WTC11 (cell line): Measurements from ENCODE around the gene GPC5. TPM values are rescaled to one million over a fixed set of nuclear protein-coding genes. Genes with fewer than 3 reads are reported as not detected.

Experiments used
- ATAC-seq: fragments of 200-7000 bp; cut with Tn5 transposase; 2 replicates; pipeline ENCODE4 v1.10.0; 2021; ENCODE audit warnings: mild to moderate bottlenecking, moderate library complexity
- CTCF ChIA-PET: fragments of 300-600 bp; sonication (Branson Sonifier 250); formaldehyde crosslinking; loops from one replicate; lab custom pipeline; 2021; ENCODE audit warnings: antibody characterized with exemption; lab: Charles Lee
- POLR2A ChIA-PET: fragments of 350-600 bp; sonication (Branson Sonifier 250); formaldehyde crosslinking; loops from one replicate; lab custom pipeline; 2021; ENCODE audit warnings: antibody characterized with exemption; lab: Charles Lee
- DNase-seq: peaks from one replicate; pipeline ENCODE4 v3.0.0; 2021; ENCODE audit warnings: low spot score
- H3K27ac Mint-ChIP-seq: 2 replicates; pipeline ENCODE4 v1.8.0; 2021; ENCODE audit warnings: mixed read lengths
- H3K27me3 Mint-ChIP-seq: 2 replicates; pipeline ENCODE4 v1.8.0; 2021; ENCODE audit warnings: low read depth, mild to moderate bottlenecking, moderate library complexity, mixed read lengths
- H3K36me3 Mint-ChIP-seq: 2 replicates; pipeline ENCODE4 v1.8.0; 2021; ENCODE audit warnings: mixed read lengths
- H3K4me1 Mint-ChIP-seq: 2 replicates; pipeline ENCODE4 v1.8.0; 2022; ENCODE audit warnings: mixed read lengths
- H3K4me3 Mint-ChIP-seq: 2 replicates; pipeline ENCODE4 v1.8.0; 2021; ENCODE audit warnings: mild to moderate bottlenecking, moderate library complexity, mixed read lengths
- H3K9me3 Mint-ChIP-seq: 2 replicates; pipeline ENCODE4 v1.8.0; 2021; ENCODE audit warnings: mixed read lengths
- CBFB ChIP-seq: sonication (generic); formaldehyde crosslinking; IDR thresholded peaks from 2 replicates; pipeline ENCODE4 v1.8.1; 2022; ENCODE audit warnings: mild to moderate bottlenecking, low read depth, missing genetic modification reagents
- EMX1 ChIP-seq: fragments of 250-450 bp; sonication (Bioruptor Pico); IDR thresholded peaks from 2 replicates; pipeline ENCODE4 v1.8.0; 2021; ENCODE audit warnings: mild to moderate bottlenecking
- FOXJ3 ChIP-seq: sonication (generic); formaldehyde crosslinking; IDR thresholded peaks from 2 replicates; pipeline ENCODE4 v1.9.0; 2021; ENCODE audit warnings: missing genetic modification reagents, mild to moderate bottlenecking, borderline replicate concordance
- JUN ChIP-seq: sonication (generic); formaldehyde crosslinking; IDR thresholded peaks from 2 replicates; pipeline ENCODE4 v1.8.0; 2023; ENCODE audit warnings: mild to moderate bottlenecking, missing genetic modification reagents
- KAT7 ChIP-seq: sonication (generic); formaldehyde crosslinking; IDR thresholded peaks from 2 replicates; pipeline ENCODE4 v1.8.1; 2023; ENCODE audit warnings: missing genetic modification reagents, mild to moderate bottlenecking, borderline replicate concordance
- NFATC4 ChIP-seq: fragments of 250-450 bp; sonication (Bioruptor Pico); IDR thresholded peaks from 2 replicates; pipeline ENCODE4 v1.9.0; 2021; ENCODE audit warnings: mild to moderate bottlenecking
- PRRX2 ChIP-seq: fragments of 250-450 bp; sonication (Bioruptor Pico); IDR thresholded peaks from 2 replicates; pipeline ENCODE4 v1.8.0; 2021; ENCODE audit warnings: mild to moderate bottlenecking
- ZNF263 ChIP-seq: sonication (generic); formaldehyde crosslinking; IDR thresholded peaks from 2 replicates; pipeline ENCODE4 v1.8.1; 2022; ENCODE audit warnings: low read depth, mild to moderate bottlenecking, moderate library complexity, missing genetic modification reagents
- ZNF317 ChIP-seq: sonication (generic); formaldehyde crosslinking; IDR thresholded peaks from 2 replicates; pipeline ENCODE4 v1.8.1; 2023; ENCODE audit warnings: low read depth, mild to moderate bottlenecking, moderate library complexity, missing genetic modification reagents, borderline replicate concordance
- ZNF416 ChIP-seq: fragments of 250-450 bp; sonication (Bioruptor Pico); IDR thresholded peaks from 2 replicates; pipeline ENCODE4 v1.9.0; 2021; ENCODE audit warnings: mild to moderate bottlenecking, inconsistent platforms
- ZNF671 ChIP-seq: fragments of 250-450 bp; sonication (Bioruptor Pico); IDR thresholded peaks from 2 replicates; pipeline ENCODE4 v1.8.0; 2021; ENCODE audit warnings: mild to moderate bottlenecking
- total RNA-seq: library from RNA; stranded (reverse); gene quantifications from 3 replicates; pipeline ENCODE4 v1.2.3, GENCODE V29; 2021
- TF ChIP-seq, protein P1 (sequence below): fragments of 250-450 bp; sonication (Bioruptor Pico); IDR thresholded peaks from 2 replicates; pipeline ENCODE4 v1.9.0; 2021; ENCODE audit warnings: mild to moderate bottlenecking
- TF ChIP-seq, protein P2 (sequence below): fragments of 250-450 bp; sonication (Bioruptor Pico); IDR thresholded peaks from 2 replicates; pipeline ENCODE4 v1.8.0; 2021; ENCODE audit warnings: mild to moderate bottlenecking
- TF ChIP-seq, protein P3 (sequence below): sonication (generic); formaldehyde crosslinking; IDR thresholded peaks from 2 replicates; pipeline ENCODE4 v1.8.1; 2022; ENCODE audit warnings: mild to moderate bottlenecking, missing genetic modification reagents, moderate library complexity, borderline replicate concordance
- TF ChIP-seq, protein P4 (sequence below): fragments of 250-450 bp; sonication (Bioruptor Pico); conservative IDR thresholded peaks from 2 replicates; pipeline ENCODE4 v1.9.0; 2021; ENCODE audit warnings: mild to moderate bottlenecking
- TF ChIP-seq, protein P5 (sequence below): fragments of 250-450 bp; sonication (Bioruptor Pico); IDR thresholded peaks from 2 replicates; pipeline ENCODE4 v1.9.0; 2021; ENCODE audit warnings: mild to moderate bottlenecking, borderline replicate concordance

Gene GPC5
- total RNA-seq, 1 experiment from 2014 or later: 0.46 TPM

DNA sequence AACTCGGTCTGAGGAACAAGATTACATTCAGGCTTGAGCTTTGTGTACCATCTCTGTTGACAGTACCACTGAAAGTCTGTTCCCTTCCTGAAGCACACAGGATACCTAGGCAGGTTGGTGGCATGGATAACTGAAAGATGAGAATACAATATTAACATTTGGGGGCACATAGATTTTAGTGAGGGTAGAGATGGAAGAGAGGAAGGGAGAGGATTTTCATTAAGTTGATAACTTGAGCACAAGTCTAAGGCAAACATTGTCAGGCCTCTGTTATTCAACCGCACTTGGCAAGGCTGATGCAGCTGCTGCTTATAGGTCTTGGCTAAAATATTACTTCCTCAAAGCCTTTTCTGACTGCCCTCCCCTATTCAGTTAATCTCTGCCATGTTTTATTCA is 40.0 kb upstream of the GPC5 start:
- Mint-ChIP-seq H3K27me3 (no peaks in the 10 kb centered on the region), H3K36me3 (peaks cover 40% of the 10 kb centered on the region), H3K9me3 (no peaks in the 10 kb centered on the region), H3K4me3 (no peak overlapping the region), H3K4me1 (peaks cover 17% of the 10 kb centered on the region), H3K27ac (peak overlapping the region; percentile 82)
- TF ChIP-seq, protein P1, sequence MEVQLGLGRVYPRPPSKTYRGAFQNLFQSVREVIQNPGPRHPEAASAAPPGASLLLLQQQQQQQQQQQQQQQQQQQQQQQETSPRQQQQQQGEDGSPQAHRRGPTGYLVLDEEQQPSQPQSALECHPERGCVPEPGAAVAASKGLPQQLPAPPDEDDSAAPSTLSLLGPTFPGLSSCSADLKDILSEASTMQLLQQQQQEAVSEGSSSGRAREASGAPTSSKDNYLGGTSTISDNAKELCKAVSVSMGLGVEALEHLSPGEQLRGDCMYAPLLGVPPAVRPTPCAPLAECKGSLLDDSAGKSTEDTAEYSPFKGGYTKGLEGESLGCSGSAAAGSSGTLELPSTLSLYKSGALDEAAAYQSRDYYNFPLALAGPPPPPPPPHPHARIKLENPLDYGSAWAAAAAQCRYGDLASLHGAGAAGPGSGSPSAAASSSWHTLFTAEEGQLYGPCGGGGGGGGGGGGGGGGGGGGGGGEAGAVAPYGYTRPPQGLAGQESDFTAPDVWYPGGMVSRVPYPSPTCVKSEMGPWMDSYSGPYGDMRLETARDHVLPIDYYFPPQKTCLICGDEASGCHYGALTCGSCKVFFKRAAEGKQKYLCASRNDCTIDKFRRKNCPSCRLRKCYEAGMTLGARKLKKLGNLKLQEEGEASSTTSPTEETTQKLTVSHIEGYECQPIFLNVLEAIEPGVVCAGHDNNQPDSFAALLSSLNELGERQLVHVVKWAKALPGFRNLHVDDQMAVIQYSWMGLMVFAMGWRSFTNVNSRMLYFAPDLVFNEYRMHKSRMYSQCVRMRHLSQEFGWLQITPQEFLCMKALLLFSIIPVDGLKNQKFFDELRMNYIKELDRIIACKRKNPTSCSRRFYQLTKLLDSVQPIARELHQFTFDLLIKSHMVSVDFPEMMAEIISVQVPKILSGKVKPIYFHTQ (CRISPR knock-in tag): no peak
- no peak for TF ChIP-seq FOXJ3 (CRISPR knock-in tag)
- TF ChIP-seq, protein P2, sequence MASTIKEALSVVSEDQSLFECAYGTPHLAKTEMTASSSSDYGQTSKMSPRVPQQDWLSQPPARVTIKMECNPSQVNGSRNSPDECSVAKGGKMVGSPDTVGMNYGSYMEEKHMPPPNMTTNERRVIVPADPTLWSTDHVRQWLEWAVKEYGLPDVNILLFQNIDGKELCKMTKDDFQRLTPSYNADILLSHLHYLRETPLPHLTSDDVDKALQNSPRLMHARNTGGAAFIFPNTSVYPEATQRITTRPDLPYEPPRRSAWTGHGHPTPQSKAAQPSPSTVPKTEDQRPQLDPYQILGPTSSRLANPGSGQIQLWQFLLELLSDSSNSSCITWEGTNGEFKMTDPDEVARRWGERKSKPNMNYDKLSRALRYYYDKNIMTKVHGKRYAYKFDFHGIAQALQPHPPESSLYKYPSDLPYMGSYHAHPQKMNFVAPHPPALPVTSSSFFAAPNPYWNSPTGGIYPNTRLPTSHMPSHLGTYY (CRISPR knock-in tag): peak; percentile 74; the same call in 1 of the 2 replicates
- TF ChIP-seq, protein P3, sequence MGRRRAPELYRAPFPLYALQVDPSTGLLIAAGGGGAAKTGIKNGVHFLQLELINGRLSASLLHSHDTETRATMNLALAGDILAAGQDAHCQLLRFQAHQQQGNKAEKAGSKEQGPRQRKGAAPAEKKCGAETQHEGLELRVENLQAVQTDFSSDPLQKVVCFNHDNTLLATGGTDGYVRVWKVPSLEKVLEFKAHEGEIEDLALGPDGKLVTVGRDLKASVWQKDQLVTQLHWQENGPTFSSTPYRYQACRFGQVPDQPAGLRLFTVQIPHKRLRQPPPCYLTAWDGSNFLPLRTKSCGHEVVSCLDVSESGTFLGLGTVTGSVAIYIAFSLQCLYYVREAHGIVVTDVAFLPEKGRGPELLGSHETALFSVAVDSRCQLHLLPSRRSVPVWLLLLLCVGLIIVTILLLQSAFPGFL (CRISPR knock-in tag): no peak
- TF ChIP-seq PRRX2: peak; percentile 78
- TF ChIP-seq ZNF317 (CRISPR knock-in tag): no peak
- no peak for TF ChIP-seq ZNF263 (CRISPR knock-in tag)
- TF ChIP-seq KAT7 (CRISPR knock-in tag): no peak
- TF ChIP-seq, protein P4, sequence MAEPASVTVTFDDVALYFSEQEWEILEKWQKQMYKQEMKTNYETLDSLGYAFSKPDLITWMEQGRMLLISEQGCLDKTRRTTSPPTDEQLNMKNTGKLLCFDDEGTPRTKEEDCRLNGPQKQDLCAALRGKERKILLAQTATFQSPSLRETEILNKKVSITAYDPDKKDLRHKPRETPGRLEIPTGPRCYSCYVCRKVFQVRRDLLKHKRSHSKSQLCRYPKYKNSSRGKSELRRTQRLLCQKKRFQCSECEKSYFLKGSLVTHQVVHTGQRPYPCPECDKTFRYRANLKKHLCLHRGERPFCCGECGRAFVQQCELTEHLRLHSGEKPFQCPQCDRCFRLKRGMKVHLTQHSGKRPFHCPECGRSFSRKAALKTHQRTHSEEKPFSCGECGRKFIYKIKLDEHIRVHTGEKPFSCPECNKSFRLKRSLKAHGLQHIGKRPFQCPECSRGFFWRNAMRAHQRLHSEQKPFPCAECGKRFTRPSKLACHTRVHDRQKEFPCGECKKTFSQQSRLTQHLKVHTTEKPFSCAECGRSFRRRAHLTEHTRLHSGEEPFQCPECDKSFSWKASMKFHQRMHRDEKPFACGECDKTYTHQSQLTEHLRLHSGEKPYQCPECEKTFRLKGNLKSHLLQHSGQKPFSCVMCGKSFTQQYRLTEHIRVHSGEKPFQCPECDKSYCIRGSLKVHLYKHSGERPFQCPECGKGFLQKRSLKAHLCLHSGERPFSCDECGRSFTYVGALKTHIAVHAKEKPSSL (CRISPR knock-in tag): 0 out of 2 replicates have a peak, but pooled peaks have one; percentile 55
- no peak for TF ChIP-seq JUN
- 0 out of 2 replicates have a peak, but pooled peaks have one; percentile 58 for TF ChIP-seq ZNF416 (CRISPR knock-in tag)
- TF ChIP-seq EMX1 (CRISPR knock-in tag): 0 out of 2 replicates have a peak, but pooled peaks have one; percentile 69
- TF ChIP-seq CBFB (CRISPR knock-in tag): no peak
- TF ChIP-seq ZNF671 (CRISPR knock-in tag): peak; percentile 66
- TF ChIP-seq, protein P5, sequence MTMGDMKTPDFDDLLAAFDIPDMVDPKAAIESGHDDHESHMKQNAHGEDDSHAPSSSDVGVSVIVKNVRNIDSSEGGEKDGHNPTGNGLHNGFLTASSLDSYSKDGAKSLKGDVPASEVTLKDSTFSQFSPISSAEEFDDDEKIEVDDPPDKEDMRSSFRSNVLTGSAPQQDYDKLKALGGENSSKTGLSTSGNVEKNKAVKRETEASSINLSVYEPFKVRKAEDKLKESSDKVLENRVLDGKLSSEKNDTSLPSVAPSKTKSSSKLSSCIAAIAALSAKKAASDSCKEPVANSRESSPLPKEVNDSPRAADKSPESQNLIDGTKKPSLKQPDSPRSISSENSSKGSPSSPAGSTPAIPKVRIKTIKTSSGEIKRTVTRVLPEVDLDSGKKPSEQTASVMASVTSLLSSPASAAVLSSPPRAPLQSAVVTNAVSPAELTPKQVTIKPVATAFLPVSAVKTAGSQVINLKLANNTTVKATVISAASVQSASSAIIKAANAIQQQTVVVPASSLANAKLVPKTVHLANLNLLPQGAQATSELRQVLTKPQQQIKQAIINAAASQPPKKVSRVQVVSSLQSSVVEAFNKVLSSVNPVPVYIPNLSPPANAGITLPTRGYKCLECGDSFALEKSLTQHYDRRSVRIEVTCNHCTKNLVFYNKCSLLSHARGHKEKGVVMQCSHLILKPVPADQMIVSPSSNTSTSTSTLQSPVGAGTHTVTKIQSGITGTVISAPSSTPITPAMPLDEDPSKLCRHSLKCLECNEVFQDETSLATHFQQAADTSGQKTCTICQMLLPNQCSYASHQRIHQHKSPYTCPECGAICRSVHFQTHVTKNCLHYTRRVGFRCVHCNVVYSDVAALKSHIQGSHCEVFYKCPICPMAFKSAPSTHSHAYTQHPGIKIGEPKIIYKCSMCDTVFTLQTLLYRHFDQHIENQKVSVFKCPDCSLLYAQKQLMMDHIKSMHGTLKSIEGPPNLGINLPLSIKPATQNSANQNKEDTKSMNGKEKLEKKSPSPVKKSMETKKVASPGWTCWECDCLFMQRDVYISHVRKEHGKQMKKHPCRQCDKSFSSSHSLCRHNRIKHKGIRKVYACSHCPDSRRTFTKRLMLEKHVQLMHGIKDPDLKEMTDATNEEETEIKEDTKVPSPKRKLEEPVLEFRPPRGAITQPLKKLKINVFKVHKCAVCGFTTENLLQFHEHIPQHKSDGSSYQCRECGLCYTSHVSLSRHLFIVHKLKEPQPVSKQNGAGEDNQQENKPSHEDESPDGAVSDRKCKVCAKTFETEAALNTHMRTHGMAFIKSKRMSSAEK (CRISPR knock-in tag): peak; percentile 78; the same call in 1 of the 2 replicates
- peak; percentile 81 for TF ChIP-seq NFATC4 (CRISPR knock-in tag)
- ATAC-seq (peak; percentile 2; the same call in 1 of the 2 replicates), DNase-seq (no peak)
- CTCF ChIA-PET: interaction anchor here (0.6 kb wide), 1 partner anchor 289 kb away, joined by 3 read pairs; no protein-coding TSS in a partner anchor
- POLR2A ChIA-PET: interaction anchor here (0.5 to 0.7 kb wide), 2 partner anchors 12 to 212 kb away, joined by 3 read pairs; no protein-coding TSS in a partner anchor
